Pancreas (tissue), 10 donors: ENCODE measurements around the gene ASGR1. TPM values are rescaled to one million over a fixed set of nuclear protein-coding genes. Genes with fewer than 3 reads are reported as not detected.
"Not testable (repeated sequence)": the region's sequence is repeated elsewhere in the genome, so short reads cannot be mapped to it uniquely, and the experiment has no call there.

Experiments
- ATAC-seq, 4 donors: fragments of 200-7000 bp; cut with Tn5 transposase; one replicate each; pipeline versions ENCODE4 v1.8.0 to v1.9.1; 2020; ENCODE audit warnings: mild to moderate bottlenecking in 4 of 4, moderate library complexity in 4 of 4
- DNase-seq, 6 donors: peaks; one replicate each; pipeline ENCODE4 v3.0.0-alpha.2; 2020
- FAIRE-seq: peaks from 2 replicates; lab custom pipeline; 2012; peaks lifted over from hg19 to GRCh38; lab: Jason Lieb, UNC
- H3K27ac ChIP-seq, 4 donors: fragments of 200-600 bp; sonication (generic); 1 replicate in 3 of 4; 2 replicates in 1 of 4; pipeline versions ENCODE4 v1.5.0 to v1.8.0; 2020
- H3K27me3 ChIP-seq, 4 donors: fragments of 200-600 bp; one replicate each; pipeline ENCODE4 v1.8.0; 2021
- H3K36me3 ChIP-seq, 3 donors: fragments of 200-600 bp; sonication (generic) in 1 of 3; one replicate each; pipeline versions ENCODE4 v1.5.0 to v1.8.0; 2020 to 2021
- H3K4me1 ChIP-seq, 3 donors: fragments of 200-600 bp; one replicate each; pipeline ENCODE4 v1.8.0; 2021
- H3K4me3 ChIP-seq, 4 donors: fragments of 200-600 bp; sonication (generic) in 2 of 4; one replicate each; pipeline versions ENCODE4 v1.5.0 to v1.8.0; 2020 to 2021
- H3K9me3 ChIP-seq, 4 donors: fragments of 200-600 bp; one replicate each; pipeline ENCODE4 v1.8.0; 2021
- CTCF ChIP-seq, 4 donors: fragments of 200-600 bp; sonication (generic) in 3 of 4; IDR thresholded peaks; one replicate each; pipeline versions ENCODE4 v1.5.0 to v1.8.0; 2021; ENCODE audit warnings: antibody characterized with exemption in 4 of 4
- WGBS, 2 donors: extraction: QIAGEN DNeasy Blood & Tissue Kit; methylation state at CpG; one replicate each; pipeline ENCODE4 v1.1.7; 2013; 5-methylcytosine and 5-hydroxymethylcytosine counted together
- intact Hi-C, 3 donors: fragments of 100-400 bp; cut with DNase I; formaldehyde crosslinking; loops; one replicate each; pipeline versions ENCODE4 v1.11.1 to v1.14.2; 2022
- polyA plus RNA-seq, 2 donors: library from polyadenylated mRNA; stranded (reverse); fragments of 200-250 nt; gene quantifications; one replicate each; pipeline ENCODE4 v1.2.3, GENCODE V29; 2013
- total RNA-seq, 6 donors: library from RNA; stranded (reverse); fragmentation: NEBNext Ultra II Directional in 4 of 6; extraction: Animal tissue kit (Norgen Biotek cat#: 25700) in 4 of 6; gene quantifications; one replicate each; pipeline versions ENCODE4 v1.2.1 to v1.2.4, GENCODE V29; 2021 to 2023
- donor health status: healthy with polysubstance abuse.
- donor health status: DM: no; HTN: no; CAD: no; lungs with moderate emphysema.
- donor health status: DM: no; HTN: no; CAD: no.
- donor health status: control.
- donor health status: control.
- donor health status: Bipolar disorder and iron deficiency.
- donor health status: DM: yes; HTN: yes; CAD: no.
- donor health status: DM: no; HTN: no; CAD: no.
- donor health status: DM: no; HTN: no; CAD: no.
- donor health status: DM: yes; HTN: yes; CAD: no.

The ASGR1 gene
- total and polyA plus RNA-seq, 8 donors, result 0.28 to 2.6 (median 0.64) TPM; not detected in 1

GRCh38 chr17:7167832-7168231, 11.3 kb downstream of the ASGR1 start:
- 75 to 84% methylated on average over 4 of the region's 4 CpGs for WGBS, 2 donors
- no peak for TF ChIP-seq CTCF (IDR thresholded peaks at IDR 0.05)
- ATAC-seq, result peak in 2 of 4 donors; percentile 46 to 63
- no peak for FAIRE-seq
- no peaks in the 10 kb centered on the region for H3K36me3 ChIP-seq
- peaks cover 0 to 6% (median 0%) of the 10 kb centered on the region in 4 donors for H3K27me3 ChIP-seq
- no peak for DNase-seq
- intact Hi-C loops, result no loop called here
- no peak overlapping the region for H3K27ac ChIP-seq
- no peaks in the 10 kb centered on the region for H3K9me3 ChIP-seq
- no peak overlapping the region for H3K4me3 ChIP-seq
- no peaks in the 10 kb centered on the region for H3K4me1 ChIP-seq

GRCh38 chr17:7166873-7167272, 12.3 kb downstream of the ASGR1 start:
- no peak for TF ChIP-seq CTCF (IDR thresholded peaks at IDR 0.05)

GRCh38 chr17:7159571-7159970, 19.6 kb downstream of the ASGR1 start:
- intact Hi-C loops, H3K27me3 ChIP-seq, FAIRE-seq, H3K27ac ChIP-seq, ATAC-seq, H3K36me3 ChIP-seq, H3K9me3 ChIP-seq, H3K4me3 ChIP-seq, H3K4me1 ChIP-seq: not testable (repeated sequence)
- DNase-seq, result peak in 1 of 6 donors; percentile 1
- 45 to 46% methylated on average over 10 of the region's 10 CpGs for WGBS, 2 donors

More at GRCh38 chr17:7166873-7167272, 12.3 kb downstream of the ASGR1 start:
- no peak for ATAC-seq
- Histone ChIP-seq H3K4me1 (no peaks in the 10 kb centered on the region), H3K36me3 (no peaks in the 10 kb centered on the region), H3K9me3 (no peaks in the 10 kb centered on the region), H3K27me3 (peaks cover 0 to 6% (median 0%) of the 10 kb centered on the region in 4 donors), H3K4me3 (no peak overlapping the region), H3K27ac (no peak overlapping the region)
- no peak for DNase-seq
- FAIRE-seq, result no peak
- intact Hi-C loops, result no loop called here
- WGBS, 2 donors, result 73 to 75% methylated on average over 7 of the region's 7 CpGs

GRCh38 chr17:7158424-7158823, 20.7 kb downstream of the ASGR1 start:
- not testable (repeated sequence) for H3K36me3 ChIP-seq

GRCh38 chr17:7156342-7156940, 22.7 kb downstream of the ASGR1 start:
- ATAC-seq (no peak), DNase-seq (peak in 1 of 6 donors; percentile 29), FAIRE-seq (no peak)
- no peak for TF ChIP-seq CTCF (IDR thresholded peaks at IDR 0.05)
- intact Hi-C loops, result no loop called here
- no peaks in the 10 kb centered on the region for H3K4me1 ChIP-seq
- 46% methylated on average over 10 of the region's 10 CpGs for WGBS, 2 donors
- H3K4me3 ChIP-seq, result no peak overlapping the region
- no peaks in the 10 kb centered on the region for H3K9me3 ChIP-seq
- H3K36me3 ChIP-seq, result no peaks in the 10 kb centered on the region
- H3K27me3 ChIP-seq, result no peaks in the 10 kb centered on the region
- H3K27ac ChIP-seq, result no peak overlapping the region

More at GRCh38 chr17:7158424-7158823, 20.7 kb downstream of the ASGR1 start:
- H3K4me3 ChIP-seq, FAIRE-seq, ATAC-seq, intact Hi-C loops, H3K27ac ChIP-seq, H3K9me3 ChIP-seq, H3K27me3 ChIP-seq, H3K4me1 ChIP-seq: not testable (repeated sequence)
- 78 to 83% methylated on average over 10 of the region's 10 CpGs for WGBS, 2 donors
- DNase-seq, result peak in 1 of 6 donors; percentile 18

GRCh38 chr17:7147772-7148171, 31.4 kb downstream of the ASGR1 start:
- H3K36me3 ChIP-seq, result no peaks in the 10 kb centered on the region
- 54 to 70% methylated on average over 3 of the region's 3 CpGs for WGBS, 2 donors
- no peaks in the 10 kb centered on the region for H3K27me3 ChIP-seq
- no peak overlapping the region for H3K4me3 ChIP-seq
- ATAC-seq (no peak), FAIRE-seq (no peak), DNase-seq (no peak)
- intact Hi-C loops, result no loop called here
- no peaks in the 10 kb centered on the region for H3K9me3 ChIP-seq
- no peak for TF ChIP-seq CTCF (IDR thresholded peaks at IDR 0.05)
- H3K4me1 ChIP-seq, result no peaks in the 10 kb centered on the region
- H3K27ac ChIP-seq, result no peak overlapping the region
